CD4-positive, alpha-beta T cell treated with Interferon gamma for 1 hour (primary cell): ENCODE data around the gene VTI1A.

ENCODE experiments used
- DNase-seq: peaks from one replicate; pipeline ENCODE4 v3.0.0-alpha.2; 2020

VTI1A gene

GRCh38 chr10:112792487-112793201 is 345.6 kb downstream of the VTI1A start:
- no peak for DNase-seq

GRCh38 chr10:112793202-112793921 is 346.3 kb downstream of the VTI1A start:
- no peak for DNase-seq

DNA sequence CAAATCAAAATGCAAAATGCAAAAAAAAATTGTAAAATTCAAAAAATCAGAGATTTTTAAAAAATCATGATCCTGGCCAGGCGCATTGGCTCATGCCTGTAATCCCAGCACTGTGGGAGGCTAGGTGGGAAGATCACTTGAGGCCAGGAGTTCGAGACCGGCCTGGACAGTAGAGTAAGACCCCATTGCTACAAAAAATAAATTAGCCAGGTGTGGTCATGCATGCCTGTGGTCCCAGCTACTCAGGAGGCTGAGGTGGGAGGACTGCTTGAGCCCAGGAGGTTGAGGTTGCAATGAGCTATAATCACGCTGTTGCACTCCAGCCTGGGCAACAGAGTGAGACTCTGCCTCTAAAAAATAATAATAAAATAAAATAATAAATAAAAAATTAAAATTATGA is 347.2 kb downstream of the VTI1A start:
- no peak for DNase-seq

- DNase-seq: no peak
These were observed 348.1 kb downstream of the VTI1A start for GRCh38 chr10:112795067-112795466.

- DNase-seq: no peak
These were observed 350.2 kb downstream of the VTI1A start for GRCh38 chr10:112797197-112797596.

DNA sequence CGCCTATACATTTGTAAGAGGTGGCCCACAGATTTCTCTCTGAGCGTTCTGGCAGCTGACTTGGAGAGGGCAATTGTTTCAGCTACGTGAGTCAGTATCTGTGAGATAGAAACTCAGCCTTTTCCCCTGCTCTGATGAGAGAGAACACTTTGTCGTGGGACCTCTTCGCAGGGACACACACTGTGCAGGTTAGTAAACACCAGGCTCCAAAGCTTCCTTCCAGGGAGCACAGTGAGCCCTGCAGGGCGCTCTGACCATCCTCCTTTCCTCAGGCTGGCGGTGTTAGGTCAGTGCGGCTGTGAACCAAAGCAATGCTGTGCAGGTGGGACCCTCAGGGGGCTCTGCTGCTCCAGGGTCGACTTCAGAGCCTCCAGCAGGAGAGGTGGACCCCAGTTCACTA is 350.8 kb downstream of the VTI1A start:
- DNase-seq: no peak

DNA sequence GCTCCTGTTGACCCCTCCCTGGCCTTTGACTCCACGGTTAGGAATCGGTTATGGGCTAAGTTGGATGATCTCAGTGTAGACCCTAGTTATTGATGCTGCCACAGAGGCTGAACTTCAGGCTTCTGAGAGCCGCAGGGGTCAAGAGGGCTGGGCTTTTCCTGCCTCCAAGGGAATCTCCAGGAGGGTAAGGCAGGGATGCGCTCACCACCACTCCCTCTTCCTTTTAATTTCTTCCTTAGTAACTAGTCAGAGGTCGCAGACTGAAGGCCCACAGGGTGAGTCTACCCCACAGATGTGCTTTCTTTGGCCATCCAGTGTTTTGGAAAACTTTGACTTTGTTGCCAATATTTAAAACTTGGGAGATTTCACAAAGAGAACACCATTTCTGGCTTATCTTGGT is 352.0 kb downstream of the VTI1A start:
- DNase-seq: no peak

GRCh38 chr10:112799726-112800510 is 352.9 kb downstream of the VTI1A start:
- no peak for DNase-seq

GRCh38 chr10:112801004-112801403 is 354.0 kb downstream of the VTI1A start:
- no peak for DNase-seq

DNA sequence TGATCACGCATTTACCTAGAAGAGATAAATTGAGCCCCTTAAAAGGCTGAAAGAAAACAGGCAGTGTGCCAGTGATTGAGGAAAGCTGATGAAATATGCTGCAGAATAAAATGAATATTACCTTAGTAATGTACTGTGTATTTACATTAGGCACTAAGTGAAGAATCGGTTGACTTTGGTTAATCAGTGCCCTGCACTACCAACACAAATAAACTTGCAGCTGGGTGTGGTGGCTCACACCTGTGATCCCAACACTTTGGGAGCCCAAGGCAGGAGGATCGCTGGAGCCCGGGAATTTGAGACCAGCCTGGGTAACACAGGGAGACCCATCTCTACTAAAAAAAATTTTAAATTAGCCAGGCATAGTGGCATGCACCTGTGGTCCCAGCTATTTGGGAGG is 354.7 kb downstream of the VTI1A start:
- DNase-seq: no peak

DNA sequence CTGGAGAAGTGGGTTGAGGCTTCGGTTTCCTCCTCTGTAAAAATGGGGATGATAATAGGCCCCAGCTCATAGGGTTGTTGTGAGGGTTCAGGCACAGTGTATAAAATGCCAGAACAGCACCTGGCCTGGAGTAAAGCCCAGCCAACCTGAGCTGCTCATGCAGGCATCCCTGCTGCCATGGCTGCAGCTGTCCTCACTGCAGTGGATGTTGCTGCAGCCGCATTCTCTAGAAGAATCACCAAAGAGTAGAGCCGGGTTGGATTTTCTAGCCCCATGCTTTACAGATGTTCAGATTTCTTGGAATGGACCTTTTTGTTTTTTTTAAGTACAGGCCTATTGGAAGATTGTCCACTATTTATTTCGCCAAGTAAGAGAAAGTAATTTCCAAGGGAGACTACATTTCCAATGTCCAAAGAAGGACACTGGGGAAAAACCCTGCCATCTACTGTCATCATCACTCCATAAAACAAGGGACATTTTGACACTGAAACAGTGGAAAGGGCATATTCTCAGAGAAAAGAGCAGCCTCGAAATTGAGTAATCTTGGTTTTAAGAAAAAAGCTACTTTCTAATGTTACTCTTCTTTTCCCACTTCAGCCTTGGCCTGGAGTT is 355.5 kb downstream of the VTI1A start:
- no peak for DNase-seq

GRCh38 chr10:112803961-112804401 is 357.0 kb downstream of the VTI1A start:
- no peak for DNase-seq

DNA sequence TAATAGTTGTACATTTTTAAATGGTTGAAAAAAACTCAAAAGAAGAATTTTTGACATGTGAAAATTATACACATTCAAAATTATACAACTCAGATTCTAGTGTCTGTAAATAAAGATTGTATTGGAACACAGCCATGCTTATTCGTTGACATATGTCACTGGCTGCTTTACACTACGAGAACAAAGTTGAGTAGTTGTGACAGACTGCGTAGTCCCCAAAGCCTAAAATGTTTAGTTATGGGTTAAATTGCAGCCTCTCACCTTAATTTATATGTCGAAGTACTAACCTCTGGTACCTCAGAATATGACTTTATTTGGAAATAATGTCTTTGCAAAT is 358.2 kb downstream of the VTI1A start:
- no peak for DNase-seq

DNA sequence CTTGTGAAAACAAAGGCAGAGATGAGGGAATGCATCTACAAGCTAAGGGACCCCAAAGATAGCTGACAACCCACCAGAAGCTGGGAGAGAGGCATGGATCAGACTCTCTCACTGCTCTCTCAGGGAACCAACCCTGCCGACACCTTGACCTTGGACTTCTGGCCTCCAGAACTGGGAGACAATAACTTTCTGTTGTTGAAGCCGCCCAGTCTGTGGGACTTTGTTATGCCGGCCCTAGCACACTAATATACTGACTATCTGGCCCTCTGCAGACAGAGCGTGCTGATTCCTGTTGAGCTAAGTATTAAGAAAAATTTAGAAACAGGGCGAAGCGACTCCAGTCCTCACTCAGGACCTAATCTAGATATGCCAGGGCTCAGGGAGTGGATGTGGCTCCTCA is 358.7 kb downstream of the VTI1A start:
- no peak for DNase-seq

GRCh38 chr10:112807013-112807412 is 360.0 kb downstream of the VTI1A start:
- no peak for DNase-seq

DNA sequence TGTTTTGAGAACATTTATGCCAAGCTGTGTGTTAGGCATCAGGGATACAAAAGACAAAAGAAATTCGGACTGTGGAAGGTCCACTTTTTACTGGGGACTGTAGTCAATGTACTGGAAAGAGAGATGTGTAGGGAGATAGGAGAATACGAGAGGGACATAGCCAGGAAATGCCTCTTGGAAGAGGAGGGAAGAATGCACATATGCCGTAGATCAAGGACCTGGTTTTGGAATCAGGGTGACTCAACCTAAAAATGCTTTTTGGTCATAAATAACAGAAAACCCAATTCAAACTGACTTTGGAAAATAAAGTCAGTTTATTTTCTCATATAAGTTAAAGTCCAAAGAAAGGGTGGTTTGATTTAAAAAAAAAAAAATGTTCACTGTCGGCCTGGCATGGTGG is 362.7 kb downstream of the VTI1A start:
- no peak for DNase-seq

GRCh38 chr10:112810711-112811151 is 363.7 kb downstream of the VTI1A start:
- no peak for DNase-seq

GRCh38 chr10:112811741-112812551 is 364.9 kb downstream of the VTI1A start:
- DNase-seq: no peak

DNA sequence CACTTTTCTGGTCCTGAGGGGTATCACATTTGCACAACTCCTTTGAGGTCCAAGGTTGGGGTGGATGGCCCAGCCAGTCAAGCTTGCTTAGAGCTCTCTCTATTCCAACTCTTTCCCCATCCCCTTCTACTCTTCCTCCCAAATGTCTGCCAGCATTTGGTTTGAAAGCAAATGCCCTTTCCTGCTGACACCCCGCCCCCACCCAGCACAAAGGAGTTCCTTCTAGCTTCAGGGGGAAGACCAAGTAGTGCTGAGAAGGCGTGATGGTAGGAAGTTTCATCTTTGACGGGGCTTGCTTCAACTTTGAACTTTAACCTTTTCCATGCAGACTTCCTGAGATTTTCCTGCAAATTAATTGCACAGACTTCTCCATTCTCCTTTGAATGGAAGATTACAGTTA is 365.6 kb downstream of the VTI1A start:
- no peak for DNase-seq

GRCh38 chr10:112813866-112814591 is 367.0 kb downstream of the VTI1A start:
- DNase-seq: no peak

- DNase-seq: peak; percentile 27
These were observed 368.4 kb downstream of the VTI1A start for GRCh38 chr10:112815269-112816032.
